WERI-Rb-1 (cell line): Measurements from ENCODE around the gene FAM131A.

Source experiments
- DNase-seq: peaks from one replicate; pipeline ENCODE4 v3.0.0-alpha.2; 2020
- H3K27ac ChIP-seq: fragments of 250-450 bp; sonication (Bioruptor Pico); 2 replicates; pipeline ENCODE4 v1.5.1; 2020; ENCODE audit warnings: mild to moderate bottlenecking, moderate library complexity
- H3K27me3 ChIP-seq: fragments of 250-450 bp; sonication (Bioruptor Pico); 2 replicates; pipeline ENCODE4 v1.5.1; 2021; ENCODE audit warnings: mild to moderate bottlenecking, low read depth, moderate library complexity; ENCODE audit not compliant: insufficient read depth, severe bottlenecking
- H3K36me3 ChIP-seq: fragments of 250-450 bp; sonication (Bioruptor Pico); 2 replicates; pipeline ENCODE4 v1.5.1; 2020; ENCODE audit warnings: mild to moderate bottlenecking, moderate library complexity
- H3K4me3 ChIP-seq: 2 replicates; pipeline ENCODE4 v1.5.1; 2011; ENCODE audit warnings: low read depth, mild to moderate bottlenecking, control low read depth, low read length
- H3K9me3 ChIP-seq: fragments of 250-450 bp; sonication (Bioruptor Pico); 2 replicates; pipeline ENCODE4 v1.5.1; 2021; ENCODE audit warnings: mild to moderate bottlenecking, moderate library complexity; ENCODE audit not compliant: severe bottlenecking
- TF ChIP-seq, protein P1 (sequence below): IDR thresholded peaks from 2 replicates; pipeline ENCODE4 v1.5.1; 2011; ENCODE audit warnings: low read depth, mild to moderate bottlenecking, control low read depth, inconsistent platforms, low read length

Gene FAM131A

GRCh38 chr3:184368586-184369183, 31.3 kb downstream of the FAM131A start:
- H3K27ac ChIP-seq, result no peak overlapping the region
- TF ChIP-seq, protein P1, sequence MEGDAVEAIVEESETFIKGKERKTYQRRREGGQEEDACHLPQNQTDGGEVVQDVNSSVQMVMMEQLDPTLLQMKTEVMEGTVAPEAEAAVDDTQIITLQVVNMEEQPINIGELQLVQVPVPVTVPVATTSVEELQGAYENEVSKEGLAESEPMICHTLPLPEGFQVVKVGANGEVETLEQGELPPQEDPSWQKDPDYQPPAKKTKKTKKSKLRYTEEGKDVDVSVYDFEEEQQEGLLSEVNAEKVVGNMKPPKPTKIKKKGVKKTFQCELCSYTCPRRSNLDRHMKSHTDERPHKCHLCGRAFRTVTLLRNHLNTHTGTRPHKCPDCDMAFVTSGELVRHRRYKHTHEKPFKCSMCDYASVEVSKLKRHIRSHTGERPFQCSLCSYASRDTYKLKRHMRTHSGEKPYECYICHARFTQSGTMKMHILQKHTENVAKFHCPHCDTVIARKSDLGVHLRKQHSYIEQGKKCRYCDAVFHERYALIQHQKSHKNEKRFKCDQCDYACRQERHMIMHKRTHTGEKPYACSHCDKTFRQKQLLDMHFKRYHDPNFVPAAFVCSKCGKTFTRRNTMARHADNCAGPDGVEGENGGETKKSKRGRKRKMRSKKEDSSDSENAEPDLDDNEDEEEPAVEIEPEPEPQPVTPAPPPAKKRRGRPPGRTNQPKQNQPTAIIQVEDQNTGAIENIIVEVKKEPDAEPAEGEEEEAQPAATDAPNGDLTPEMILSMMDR, result no peak
- no peak for DNase-seq
- no peak overlapping the region for H3K4me3 ChIP-seq
- peaks cover 51% of the 10 kb centered on the region for H3K36me3 ChIP-seq
- no peaks in the 10 kb centered on the region for H3K9me3 ChIP-seq
- no peaks in the 10 kb centered on the region for H3K27me3 ChIP-seq

DNA sequence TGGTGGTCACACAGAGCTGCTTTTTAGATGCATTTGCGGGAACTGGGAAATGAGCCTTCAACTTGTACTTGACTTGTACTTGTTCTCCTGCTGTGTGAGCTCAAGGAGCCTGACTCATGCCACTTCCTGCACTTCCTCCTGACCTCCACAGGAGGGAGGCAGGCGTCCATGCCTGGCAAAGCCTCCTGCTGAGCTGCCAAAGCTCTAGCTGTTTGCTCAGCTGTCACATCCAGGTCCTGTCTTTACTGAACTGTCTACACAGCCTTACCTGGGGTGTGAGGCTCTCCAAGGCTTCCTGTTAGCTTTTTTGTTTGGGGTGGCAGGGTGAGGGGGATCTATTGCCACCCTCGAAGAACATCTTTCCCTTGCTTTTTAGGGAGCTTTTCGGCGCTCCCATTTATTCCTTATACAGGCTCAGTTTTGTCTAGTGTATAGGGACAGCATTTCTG, 34.2 kb downstream of the FAM131A start:
- TF ChIP-seq, protein P1, result peak; percentile 99
- H3K36me3 ChIP-seq, result peaks cover 35% of the 10 kb centered on the region
- H3K27ac ChIP-seq, result no peak overlapping the region; the same call in 1 of the 2 replicates
- H3K27me3 ChIP-seq, result no peaks in the 10 kb centered on the region
- H3K9me3 ChIP-seq, result no peaks in the 10 kb centered on the region
- H3K4me3 ChIP-seq, result no peak overlapping the region
- DNase-seq, result peak; percentile 84

- peaks cover 28% of the 10 kb centered on the region for H3K36me3 ChIP-seq
- H3K27ac ChIP-seq, result no peak overlapping the region
- H3K4me3 ChIP-seq, result no peak overlapping the region
- no peak for DNase-seq
- H3K27me3 ChIP-seq, result no peaks in the 10 kb centered on the region
- H3K9me3 ChIP-seq, result no peaks in the 10 kb centered on the region
- TF ChIP-seq, protein P1, result no peak
Observed at GRCh38 chr3:184372296-184372821, 35.0 kb downstream of the FAM131A start.

DNA sequence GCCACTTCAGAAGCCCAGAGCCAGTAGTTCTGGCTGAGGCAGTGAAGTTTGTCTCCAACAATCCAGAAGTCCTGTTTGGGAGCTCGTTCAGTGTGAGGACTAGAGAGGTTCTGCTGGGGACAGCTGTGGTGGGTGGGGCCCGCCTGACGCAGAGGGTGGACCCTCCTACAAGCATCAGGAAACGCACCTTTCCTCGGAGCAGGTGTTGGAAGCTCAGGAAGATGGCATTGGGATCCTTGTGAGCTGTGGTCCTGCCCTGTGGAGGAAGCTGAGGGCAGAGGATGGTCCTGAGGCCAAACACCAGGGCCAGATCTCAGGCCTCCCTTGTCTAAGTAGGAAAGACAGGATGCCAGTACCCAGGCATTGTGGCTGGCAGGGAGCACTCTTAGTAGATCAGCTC, 35.5 kb downstream of the FAM131A start:
- Histone ChIP-seq H3K27me3 (no peaks in the 10 kb centered on the region), H3K9me3 (no peaks in the 10 kb centered on the region), H3K36me3 (peaks cover 23% of the 10 kb centered on the region), H3K27ac (no peak overlapping the region), H3K4me3 (no peak overlapping the region)
- DNase-seq, result no peak
- TF ChIP-seq, protein P1, result no peak

DNA sequence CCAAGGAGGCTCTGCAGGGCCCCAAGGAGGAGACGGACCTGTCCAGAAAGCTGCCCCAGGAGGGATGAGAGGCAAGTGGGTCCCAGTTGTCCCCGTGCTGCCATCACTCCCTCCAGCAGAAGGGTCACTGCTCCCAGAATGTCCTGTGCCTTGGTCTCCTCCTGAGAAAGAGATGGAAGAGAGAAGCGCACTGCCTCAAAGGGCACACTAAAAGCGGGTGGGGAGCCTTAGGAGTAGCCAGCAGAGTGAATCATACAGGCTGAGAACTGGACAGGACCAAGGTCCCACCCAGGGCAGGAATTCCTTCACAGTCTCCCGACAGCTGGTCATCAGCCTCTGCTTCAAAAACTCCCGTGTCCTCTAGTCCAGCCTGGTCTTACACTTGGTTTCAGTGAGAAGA, 36.0 kb downstream of the FAM131A start:
- no peak overlapping the region for H3K27ac ChIP-seq
- no peak for DNase-seq
- H3K27me3 ChIP-seq, result no peaks in the 10 kb centered on the region
- no peaks in the 10 kb centered on the region for H3K9me3 ChIP-seq
- TF ChIP-seq, protein P1, result no peak
- H3K36me3 ChIP-seq, result peaks cover 18% of the 10 kb centered on the region
- H3K4me3 ChIP-seq, result no peak overlapping the region
